ENCODE measurements around the gene SDE2. TPM values are rescaled to one million over a fixed set of nuclear protein-coding genes. Genes with fewer than 3 reads are reported as not detected.

The SDE2 gene
- total and polyA plus RNA-seq, 12 donors: 3.1 to 20.3 (median 13.1) TPM

DNA sequence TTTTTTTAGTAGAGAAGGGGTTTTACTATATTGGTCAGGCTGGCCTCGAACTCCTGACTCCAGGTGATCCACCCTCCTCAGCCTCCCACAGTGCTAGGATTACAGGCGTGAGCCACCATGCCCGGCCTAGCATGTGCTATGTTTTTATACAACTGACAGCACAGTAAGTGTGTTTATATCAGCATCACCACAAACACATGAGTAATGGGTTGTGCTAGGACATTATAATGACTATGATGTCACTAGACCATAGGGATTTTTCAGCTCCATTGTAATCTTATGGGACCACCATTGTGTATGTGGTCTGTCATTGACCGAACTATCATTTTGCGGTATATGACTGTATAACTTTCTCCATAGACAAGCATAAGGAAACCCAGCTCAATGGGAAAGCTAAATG is 64.4 kb downstream of the SDE2 start:
- H3K27ac ChIP-seq: no peak overlapping the region
- ATAC-seq (no peak), DNase-seq (no peak)
- H3K4me1 ChIP-seq: peaks cover 0 to 4% (median 0%) of the 10 kb centered on the region in 9 donors
- 94 to 97% methylated on average over 5 of the region's 5 CpGs for WGBS, 2 donors
- no peaks in the 10 kb centered on the region for H3K9me3 ChIP-seq
- H3K27me3 ChIP-seq: no peaks in the 10 kb centered on the region
- no peak overlapping the region for H3K4me3 ChIP-seq
- H3K36me3 ChIP-seq: no peaks in the 10 kb centered on the region
- TF ChIP-seq, protein P1, sequence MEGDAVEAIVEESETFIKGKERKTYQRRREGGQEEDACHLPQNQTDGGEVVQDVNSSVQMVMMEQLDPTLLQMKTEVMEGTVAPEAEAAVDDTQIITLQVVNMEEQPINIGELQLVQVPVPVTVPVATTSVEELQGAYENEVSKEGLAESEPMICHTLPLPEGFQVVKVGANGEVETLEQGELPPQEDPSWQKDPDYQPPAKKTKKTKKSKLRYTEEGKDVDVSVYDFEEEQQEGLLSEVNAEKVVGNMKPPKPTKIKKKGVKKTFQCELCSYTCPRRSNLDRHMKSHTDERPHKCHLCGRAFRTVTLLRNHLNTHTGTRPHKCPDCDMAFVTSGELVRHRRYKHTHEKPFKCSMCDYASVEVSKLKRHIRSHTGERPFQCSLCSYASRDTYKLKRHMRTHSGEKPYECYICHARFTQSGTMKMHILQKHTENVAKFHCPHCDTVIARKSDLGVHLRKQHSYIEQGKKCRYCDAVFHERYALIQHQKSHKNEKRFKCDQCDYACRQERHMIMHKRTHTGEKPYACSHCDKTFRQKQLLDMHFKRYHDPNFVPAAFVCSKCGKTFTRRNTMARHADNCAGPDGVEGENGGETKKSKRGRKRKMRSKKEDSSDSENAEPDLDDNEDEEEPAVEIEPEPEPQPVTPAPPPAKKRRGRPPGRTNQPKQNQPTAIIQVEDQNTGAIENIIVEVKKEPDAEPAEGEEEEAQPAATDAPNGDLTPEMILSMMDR (IDR thresholded peaks at IDR 0.05): no peak
- intact Hi-C loops (cut with DNase I): no loop called here

DNA sequence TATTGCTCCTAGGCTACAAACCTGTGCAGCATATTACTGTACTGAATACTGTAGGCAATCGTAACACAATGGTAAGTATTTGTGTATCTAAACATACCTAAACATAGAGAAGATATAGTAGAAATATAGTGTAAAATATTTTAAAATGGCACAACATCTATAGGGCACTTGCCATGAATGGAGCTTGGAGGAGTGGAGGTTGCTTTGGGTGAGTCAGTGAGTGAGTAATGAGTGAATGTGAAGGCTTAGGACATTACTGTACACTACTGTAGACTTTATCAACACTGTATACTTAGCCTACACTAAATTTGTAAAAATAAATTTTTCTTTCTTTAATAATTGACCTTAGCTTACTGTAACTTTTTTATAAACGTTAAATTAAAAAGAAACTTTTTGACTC is 66.1 kb downstream of the SDE2 start:
- DNase-seq (no peak), ATAC-seq (no peak)
- Histone ChIP-seq H3K27me3 (no peaks in the 10 kb centered on the region), H3K4me1 (peaks cover 0 to 4% (median 0%) of the 10 kb centered on the region in 9 donors), H3K36me3 (no peaks in the 10 kb centered on the region), H3K4me3 (no peak overlapping the region), H3K9me3 (no peaks in the 10 kb centered on the region), H3K27ac (no peak overlapping the region)
- TF ChIP-seq, protein P1 (IDR thresholded peaks at IDR 0.05): no peak
- intact Hi-C loops (cut with DNase I): no loop called here
- 88 to 92% methylated on average over 2 of the region's 2 CpGs for WGBS, 2 donors

Other genes starting within 250 kb of the SDE2 start
- gene SRP9, start 221.5 kb downstream of the SDE2 start, total RNA-seq: 100 to 1,000 TPM; 165 to 199 (median 175) TPM
- 100 to 1,000 TPM; 121 to 153 TPM for gene SRP9, start 221.5 kb downstream of the SDE2 start, polyA plus RNA-seq
- gene EPHX1, start 189.2 kb downstream of the SDE2 start, total RNA-seq: 10 to 100 TPM; 34.9 to 80.8 (median 48.4) TPM
- 10 to 100 TPM; 31.5 to 38.2 TPM for gene EPHX1, start 189.2 kb downstream of the SDE2 start, polyA plus RNA-seq
- 10 to 100 TPM; 20.9 to 33.5 (median 24.7) TPM for gene TMEM63A, start 117.0 kb downstream of the SDE2 start, total RNA-seq
- 10 to 100 TPM; 10.4 to 69.1 TPM for gene TMEM63A, start 117.0 kb downstream of the SDE2 start, polyA plus RNA-seq
- gene LEFTY1, start 110.2 kb downstream of the SDE2 start, total RNA-seq: under 1 TPM in 7 of 10 donors, not detected in 3; 0.15 to 0.57 (median 0.25) TPM
- gene LEFTY1, start 110.2 kb downstream of the SDE2 start, polyA plus RNA-seq: under 1 TPM; 0.15 to 0.77 TPM
- gene PYCR2, start 75.1 kb downstream of the SDE2 start, total RNA-seq: 10 to 100 TPM; 53.6 to 77.4 (median 62.7) TPM
- 10 to 100 TPM; 42.5 to 96.0 TPM for gene PYCR2, start 75.1 kb downstream of the SDE2 start, polyA plus RNA-seq
- 1 to 10 TPM in 2 of 10 donors, under 1 TPM in 8; 0.23 to 1.4 (median 0.65) TPM for gene LEFTY2, start 58.1 kb downstream of the SDE2 start, total RNA-seq
- under 1 TPM; 0.29 to 0.35 TPM for gene LEFTY2, start 58.1 kb downstream of the SDE2 start, polyA plus RNA-seq
- gene H3-3A, start 63.4 kb upstream of the SDE2 start, total RNA-seq: 100 to 1,000 TPM; 259 to 374 (median 304) TPM
- gene H3-3A, start 63.4 kb upstream of the SDE2 start, polyA plus RNA-seq: 100 to 1,000 TPM; 427 to 452 TPM
- gene ACBD3, start 187.4 kb upstream of the SDE2 start, total RNA-seq: 10 to 100 TPM; 25.3 to 39.1 (median 34.3) TPM
- gene ACBD3, start 187.4 kb upstream of the SDE2 start, polyA plus RNA-seq: 10 to 100 TPM in 1 of 2 donors, 1 to 10 TPM in 1; 9.3 to 11.3 TPM
- under 1 TPM in 3 of 10 donors, not detected in 7; 0.28 to 0.37 (median 0.32) TPM for gene MIXL1, start 224.3 kb upstream of the SDE2 start, total RNA-seq
- under 1 TPM in 1 of 2 donors, not detected in 1; 0.01 TPM for gene MIXL1, start 224.3 kb upstream of the SDE2 start, polyA plus RNA-seq